Cardiac fibroblast (primary cell): ENCODE data around the gene AK3.

Source experiments
- DNase-seq, 2 donors: peaks; one replicate each; pipeline versions ENCODE4 v3.0.0 to v3.0.0-alpha.2; 2010; ENCODE audit warnings: low read depth in 2 of 2
- H3K4me3 ChIP-seq, 2 donors: replicated peaks in 1 of 2; 1 replicate in 1 of 2; 2 replicates in 1 of 2; pipeline ENCODE4 v1.5.1; 2011; ENCODE audit warnings: low read depth in 2 of 2, low read length in 2 of 2, mild to moderate bottlenecking in 2 of 2, moderate library complexity in 1 of 2
- TF ChIP-seq, protein P1 (sequence below): IDR thresholded peaks from one replicate; pipeline ENCODE4 v1.5.1; 2011; ENCODE audit warnings: low read depth, mild to moderate bottlenecking, low read length, inconsistent platforms

AK3 gene

DNA sequence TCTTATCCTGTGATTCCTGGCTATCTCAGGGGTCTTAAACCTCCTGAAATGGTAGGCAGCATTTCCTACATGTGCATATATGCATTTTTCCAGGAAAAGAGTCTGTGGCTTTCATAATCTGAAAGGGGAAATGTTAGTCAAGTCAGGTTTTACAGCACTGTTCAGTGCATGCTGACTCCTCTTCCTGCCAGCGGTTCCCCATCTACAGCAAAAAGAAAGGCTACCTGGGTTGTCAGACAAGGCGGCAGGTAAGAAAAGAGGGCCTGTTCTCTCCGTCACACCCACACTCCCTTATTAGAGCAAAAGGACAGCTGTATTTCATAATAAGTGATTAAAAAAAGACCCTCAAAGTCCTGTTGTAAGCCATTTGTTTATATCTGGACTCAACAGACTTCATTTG lies 70.4 kb downstream of the AK3 start:
- DNase-seq, result no peak
- no peak overlapping the region for H3K4me3 ChIP-seq
- TF ChIP-seq, protein P1, sequence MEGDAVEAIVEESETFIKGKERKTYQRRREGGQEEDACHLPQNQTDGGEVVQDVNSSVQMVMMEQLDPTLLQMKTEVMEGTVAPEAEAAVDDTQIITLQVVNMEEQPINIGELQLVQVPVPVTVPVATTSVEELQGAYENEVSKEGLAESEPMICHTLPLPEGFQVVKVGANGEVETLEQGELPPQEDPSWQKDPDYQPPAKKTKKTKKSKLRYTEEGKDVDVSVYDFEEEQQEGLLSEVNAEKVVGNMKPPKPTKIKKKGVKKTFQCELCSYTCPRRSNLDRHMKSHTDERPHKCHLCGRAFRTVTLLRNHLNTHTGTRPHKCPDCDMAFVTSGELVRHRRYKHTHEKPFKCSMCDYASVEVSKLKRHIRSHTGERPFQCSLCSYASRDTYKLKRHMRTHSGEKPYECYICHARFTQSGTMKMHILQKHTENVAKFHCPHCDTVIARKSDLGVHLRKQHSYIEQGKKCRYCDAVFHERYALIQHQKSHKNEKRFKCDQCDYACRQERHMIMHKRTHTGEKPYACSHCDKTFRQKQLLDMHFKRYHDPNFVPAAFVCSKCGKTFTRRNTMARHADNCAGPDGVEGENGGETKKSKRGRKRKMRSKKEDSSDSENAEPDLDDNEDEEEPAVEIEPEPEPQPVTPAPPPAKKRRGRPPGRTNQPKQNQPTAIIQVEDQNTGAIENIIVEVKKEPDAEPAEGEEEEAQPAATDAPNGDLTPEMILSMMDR, result no peak

DNA sequence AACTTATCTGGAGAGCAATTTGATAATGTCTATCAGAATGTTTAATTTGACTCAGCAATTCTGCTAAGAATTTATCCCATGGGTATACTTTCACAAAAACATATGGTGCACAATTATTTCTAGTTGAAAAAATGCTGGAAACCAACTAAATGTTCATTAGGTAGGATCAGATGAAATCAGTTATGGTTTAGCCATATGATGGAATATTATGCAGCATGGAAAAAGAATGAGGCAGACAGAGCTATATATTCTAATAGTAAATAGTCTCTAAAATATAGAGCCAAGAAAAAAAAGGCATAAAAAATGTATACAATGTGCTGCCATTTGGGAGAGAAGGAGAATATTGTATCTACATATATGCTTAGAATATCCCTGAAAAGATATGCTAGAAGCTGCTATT lies 71.1 kb downstream of the AK3 start:
- H3K4me3 ChIP-seq, result no peak overlapping the region
- DNase-seq, result no peak
- TF ChIP-seq, protein P1, result no peak

DNA sequence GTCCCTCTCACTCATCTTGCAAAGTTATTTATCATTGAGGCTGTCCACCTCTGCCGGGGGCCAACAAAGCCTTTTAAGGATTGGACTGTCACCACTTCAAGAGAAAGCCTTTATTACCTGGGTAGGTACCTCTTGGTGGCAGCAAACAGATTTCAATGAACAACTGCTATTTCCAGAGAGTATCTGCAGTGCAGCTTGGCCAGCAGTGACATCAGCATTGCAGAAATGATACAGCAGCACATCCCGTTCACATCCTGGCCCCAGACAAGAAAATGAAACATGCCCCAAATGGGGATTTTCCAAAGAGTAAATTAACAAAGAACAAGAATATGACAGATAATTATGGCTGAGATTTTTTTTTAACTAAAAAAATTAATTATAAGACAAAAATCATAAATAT lies 72.4 kb downstream of the AK3 start:
- no peak overlapping the region for H3K4me3 ChIP-seq
- no peak for DNase-seq
- TF ChIP-seq, protein P1, result no peak

DNA sequence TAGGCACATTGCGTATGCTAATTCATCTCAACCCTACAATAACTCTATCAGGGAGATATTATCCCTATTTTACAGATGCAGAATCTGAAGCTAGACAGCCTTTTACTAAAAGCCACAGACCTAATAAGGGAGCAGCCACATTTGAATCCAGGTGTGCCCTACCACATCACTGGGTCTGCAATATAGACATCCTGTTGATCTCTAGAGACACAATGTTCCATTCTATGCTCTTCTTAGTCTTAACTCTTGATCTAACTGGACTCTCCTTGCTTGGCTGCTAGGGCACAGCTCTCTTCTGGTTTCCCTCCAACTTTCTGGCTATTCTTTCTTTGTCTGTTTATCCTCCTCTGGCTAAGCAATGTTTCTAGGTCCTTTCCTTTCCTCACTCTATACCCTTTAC lies 73.3 kb downstream of the AK3 start:
- no peak for DNase-seq
- no peak overlapping the region for H3K4me3 ChIP-seq
- TF ChIP-seq, protein P1, result no peak

DNA sequence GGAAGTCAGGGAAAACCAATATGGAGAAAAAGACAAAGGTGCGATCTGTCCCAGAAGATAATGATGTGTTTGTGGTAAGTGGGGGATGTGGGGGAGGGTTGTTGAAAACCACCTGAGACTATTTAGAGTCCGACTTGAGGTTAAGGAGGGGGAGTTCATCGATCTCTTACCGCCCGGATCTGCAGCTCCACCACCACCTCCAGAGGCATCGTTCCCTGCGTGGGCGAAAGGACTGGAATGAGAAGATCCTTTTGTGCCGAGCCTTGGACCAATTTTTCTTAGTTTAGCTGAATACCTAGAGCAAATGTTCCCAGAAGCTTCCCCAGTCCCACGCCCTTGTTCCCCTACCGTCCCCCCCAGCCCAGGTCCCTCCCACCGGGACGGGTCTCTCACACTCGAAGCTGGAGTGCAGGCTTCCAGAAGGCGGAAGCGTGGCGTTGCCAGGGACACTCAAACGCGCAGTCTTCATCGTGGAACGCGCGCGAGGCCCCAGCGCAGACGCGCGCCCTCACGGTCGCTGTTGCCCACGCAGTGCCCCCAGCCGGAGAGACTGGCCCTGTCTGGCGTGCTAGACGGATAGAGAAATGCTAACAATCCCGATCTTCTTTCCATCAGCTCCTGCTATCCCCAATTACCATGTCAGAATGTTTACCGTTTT lies 74.8 kb downstream of the AK3 start, which contains the start of gene SPATA6L:
TSS of gene SPATA6L (minus strand) at position 439 of the 658 bp plus-strand sequence. CDS start at position 209, 230 bp downstream.
- peak within 1 kb of the TSS; percentile 48 to 56 for H3K4me3 ChIP-seq
- peak; percentile 54 to 67 for DNase-seq
- TF ChIP-seq, protein P1, result no peak

DNA sequence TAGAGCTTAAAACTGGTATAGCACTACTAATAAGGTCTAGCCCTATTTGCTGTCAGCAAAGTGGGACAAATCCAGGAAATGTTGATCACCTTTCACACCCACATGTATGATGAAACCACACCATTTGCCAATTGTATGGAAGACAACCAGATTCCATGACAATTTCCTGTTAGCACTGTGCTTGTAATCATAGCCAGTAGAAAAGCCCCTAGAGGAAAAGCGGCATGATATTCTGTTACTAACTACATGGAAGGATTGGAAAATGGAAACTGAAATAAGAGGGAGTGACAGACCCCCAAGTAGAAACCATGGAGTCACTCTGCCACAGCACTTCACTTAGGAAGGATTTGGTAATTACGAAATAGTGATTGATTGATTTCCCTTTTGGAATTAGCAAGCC lies 75.6 kb downstream of the AK3 start:
- TF ChIP-seq, protein P1, result no peak
- no peak overlapping the region for H3K4me3 ChIP-seq
- DNase-seq, result peak; percentile 71 to 76

DNA sequence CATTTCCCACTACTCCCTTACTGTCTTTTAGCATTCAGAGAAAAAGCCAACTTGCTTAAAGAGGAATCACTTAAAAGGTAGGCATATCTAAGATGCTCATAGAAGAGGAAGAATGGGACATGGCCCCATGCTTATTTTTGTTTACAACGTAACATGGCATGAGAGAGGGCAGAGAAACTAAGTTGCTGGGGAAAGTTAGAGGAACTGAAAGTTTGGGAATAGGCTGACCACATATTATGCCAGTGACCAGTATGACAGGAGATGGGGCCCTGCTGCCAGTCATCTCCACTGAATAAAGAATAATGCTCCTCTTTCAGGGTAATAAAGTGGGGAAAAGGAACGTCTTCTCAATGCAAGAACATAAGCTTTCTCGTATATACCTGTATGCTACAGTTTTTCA lies 77.0 kb downstream of the AK3 start:
- no peak overlapping the region for H3K4me3 ChIP-seq
- no peak for DNase-seq
- TF ChIP-seq, protein P1, result no peak
